Measurements from ENCODE around the gene TMPRSS2. TPM values are rescaled to one million over a fixed set of nuclear protein-coding genes. Genes with fewer than 3 reads are reported as not detected.

The TMPRSS2 gene
- total RNA-seq, 1 experiment from 2014 or later, result not detected

- no peaks in the 10 kb centered on the region for H3K9me3 Mint-ChIP-seq (ENCODE audit: unreplicated experiment)
- H3K4me1 Mint-ChIP-seq (ENCODE audit: insufficient read depth, unreplicated experiment), result peaks cover 19% of the 10 kb centered on the region
- ChIA-PET POLR2A (no interaction called here), CTCF (interaction anchor here (1.1 kb wide), 1 partner anchor 192 kb away, joined by 5 read pairs; no protein-coding TSS in a partner anchor)
- H3K4me3 Mint-ChIP-seq (ENCODE audit: unreplicated experiment), result no peak overlapping the region
- no TSS peak for BruUV-seq (replicated peaks)
- intact Hi-C loops (cut with micrococcal nuclease), result no loop called here
- H3K36me3 Mint-ChIP-seq (ENCODE audit: insufficient read depth, unreplicated experiment), result peaks cover 6% of the 10 kb centered on the region
- peaks cover 26% of the 10 kb centered on the region for H3K27me3 Mint-ChIP-seq (ENCODE audit: insufficient read depth, unreplicated experiment)
- TF ChIP-seq, protein P1, sequence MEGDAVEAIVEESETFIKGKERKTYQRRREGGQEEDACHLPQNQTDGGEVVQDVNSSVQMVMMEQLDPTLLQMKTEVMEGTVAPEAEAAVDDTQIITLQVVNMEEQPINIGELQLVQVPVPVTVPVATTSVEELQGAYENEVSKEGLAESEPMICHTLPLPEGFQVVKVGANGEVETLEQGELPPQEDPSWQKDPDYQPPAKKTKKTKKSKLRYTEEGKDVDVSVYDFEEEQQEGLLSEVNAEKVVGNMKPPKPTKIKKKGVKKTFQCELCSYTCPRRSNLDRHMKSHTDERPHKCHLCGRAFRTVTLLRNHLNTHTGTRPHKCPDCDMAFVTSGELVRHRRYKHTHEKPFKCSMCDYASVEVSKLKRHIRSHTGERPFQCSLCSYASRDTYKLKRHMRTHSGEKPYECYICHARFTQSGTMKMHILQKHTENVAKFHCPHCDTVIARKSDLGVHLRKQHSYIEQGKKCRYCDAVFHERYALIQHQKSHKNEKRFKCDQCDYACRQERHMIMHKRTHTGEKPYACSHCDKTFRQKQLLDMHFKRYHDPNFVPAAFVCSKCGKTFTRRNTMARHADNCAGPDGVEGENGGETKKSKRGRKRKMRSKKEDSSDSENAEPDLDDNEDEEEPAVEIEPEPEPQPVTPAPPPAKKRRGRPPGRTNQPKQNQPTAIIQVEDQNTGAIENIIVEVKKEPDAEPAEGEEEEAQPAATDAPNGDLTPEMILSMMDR (IDR thresholded peaks at IDR 0.05; ENCODE audit: unreplicated experiment), result no peak
- H3K27ac Mint-ChIP-seq (ENCODE audit: low read depth, unreplicated experiment), result no peak overlapping the region
- no peak for DNase-seq (ENCODE audit: unreplicated experiment)
These were observed 32.1 kb downstream of the TMPRSS2 start for GRCh38 chr21:41475714-41476420.

DNA sequence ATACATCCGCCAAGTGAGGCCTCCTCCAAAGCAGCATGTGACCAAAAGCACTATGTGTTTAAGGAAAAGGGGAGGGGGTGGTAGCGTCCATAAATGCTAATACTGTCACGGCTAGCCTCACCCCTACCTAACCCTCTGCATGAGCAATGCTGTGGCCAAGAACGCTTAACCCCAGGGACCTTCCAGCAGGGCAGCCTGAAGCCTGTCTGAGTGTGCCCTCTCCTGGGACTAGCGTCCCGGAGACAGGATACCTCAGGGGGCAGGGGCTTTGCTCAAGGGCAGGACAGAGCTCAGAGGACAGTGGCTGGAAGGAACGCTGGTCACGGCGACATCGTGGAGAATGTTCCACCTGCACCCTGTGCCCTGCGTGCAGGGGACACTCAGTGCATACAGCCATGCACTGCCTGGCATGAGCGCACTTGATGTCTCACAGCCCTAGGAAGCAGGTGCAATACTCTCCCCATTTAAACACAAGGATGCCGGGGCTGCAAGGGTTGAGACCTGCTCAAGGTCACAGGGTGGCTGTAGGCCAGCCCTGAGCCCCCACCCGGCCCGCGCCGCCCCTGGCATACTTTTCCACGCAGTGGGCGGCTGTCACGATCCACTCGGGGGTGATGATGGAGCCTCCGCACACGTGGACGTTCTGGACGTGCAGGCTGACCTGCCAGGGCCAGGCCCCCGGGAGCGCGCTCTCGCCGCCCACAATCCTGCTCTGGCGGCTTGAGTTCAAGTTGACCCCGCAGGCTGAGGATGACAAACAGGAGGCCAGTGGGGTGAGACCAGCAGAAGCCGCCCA, 35.0 kb downstream of the TMPRSS2 start:
- CTCF ChIA-PET, result no interaction called here

DNA sequence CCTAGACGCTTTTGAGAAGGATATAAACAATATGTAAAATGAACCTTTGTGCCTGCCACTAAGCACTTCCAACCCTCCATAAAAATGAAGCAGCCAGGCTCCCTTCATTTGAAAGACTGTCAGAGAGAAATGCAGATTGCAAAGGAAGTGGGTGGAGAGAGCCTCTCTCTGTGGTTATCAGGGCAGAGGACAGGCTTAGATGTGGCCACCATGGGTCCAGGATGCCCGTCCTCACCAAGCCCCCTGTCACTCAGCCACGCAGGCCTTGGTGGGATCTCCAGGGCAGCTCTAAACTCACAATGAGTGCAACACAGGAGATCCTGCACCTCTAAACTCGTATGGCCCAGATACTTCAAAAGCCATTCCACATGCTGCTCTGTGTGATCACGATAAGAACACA, 37.9 kb downstream of the TMPRSS2 start:
- CTCF ChIA-PET, result interaction anchor here (2.7 kb wide), 1 partner anchor 10 kb away, joined by 7 read pairs; no protein-coding TSS in a partner anchor
- TF ChIP-seq, protein P1 (IDR thresholded peaks at IDR 0.05; ENCODE audit: unreplicated experiment), result no peak
- DNase-seq (ENCODE audit: unreplicated experiment), result no peak
- BruUV-seq (replicated peaks), result no TSS peak
- intact Hi-C loops (cut with micrococcal nuclease), result no loop called here
- no peaks in the 10 kb centered on the region for H3K9me3 Mint-ChIP-seq (ENCODE audit: unreplicated experiment)
- H3K4me3 Mint-ChIP-seq (ENCODE audit: unreplicated experiment), result no peak overlapping the region
- peaks cover 11% of the 10 kb centered on the region for H3K36me3 Mint-ChIP-seq (ENCODE audit: insufficient read depth, unreplicated experiment)
- H3K27ac Mint-ChIP-seq (ENCODE audit: low read depth, unreplicated experiment), result no peak overlapping the region
- H3K27me3 Mint-ChIP-seq (ENCODE audit: insufficient read depth, unreplicated experiment), result peaks cover 47% of the 10 kb centered on the region
- no peaks in the 10 kb centered on the region for H3K4me1 Mint-ChIP-seq (ENCODE audit: insufficient read depth, unreplicated experiment)
- POLR2A ChIA-PET, result no interaction called here

More for the DNA sequence above, 35.0 kb downstream of the TMPRSS2 start:
- no TSS peak for BruUV-seq (replicated peaks)
- H3K27ac Mint-ChIP-seq (ENCODE audit: low read depth, unreplicated experiment), result no peak overlapping the region
- no peak overlapping the region for H3K4me3 Mint-ChIP-seq (ENCODE audit: unreplicated experiment)
- intact Hi-C loops (cut with micrococcal nuclease), result no loop called here
- peaks cover 9% of the 10 kb centered on the region for H3K4me1 Mint-ChIP-seq (ENCODE audit: insufficient read depth, unreplicated experiment)
- H3K27me3 Mint-ChIP-seq (ENCODE audit: insufficient read depth, unreplicated experiment), result peaks cover 46% of the 10 kb centered on the region
- no peak for DNase-seq (ENCODE audit: unreplicated experiment)
- peaks cover 13% of the 10 kb centered on the region for H3K36me3 Mint-ChIP-seq (ENCODE audit: insufficient read depth, unreplicated experiment)
- no peaks in the 10 kb centered on the region for H3K9me3 Mint-ChIP-seq (ENCODE audit: unreplicated experiment)
- POLR2A ChIA-PET, result no interaction called here
- TF ChIP-seq, protein P1 (IDR thresholded peaks at IDR 0.05; ENCODE audit: unreplicated experiment), result no peak

GRCh38 chr21:41466024-41466820, 41.7 kb downstream of the TMPRSS2 start:
- intact Hi-C loops (cut with micrococcal nuclease), result no loop called here
- ChIA-PET CTCF (interaction anchor here (0.5 to 2.3 kb wide), 4 partner anchors 16 to 184 kb away, joined by 3 to 7 read pairs (median 4); no protein-coding TSS in a partner anchor), POLR2A (no interaction called here)
- no peak overlapping the region for H3K4me3 Mint-ChIP-seq (ENCODE audit: unreplicated experiment)
- no peak overlapping the region for H3K27ac Mint-ChIP-seq (ENCODE audit: low read depth, unreplicated experiment)
- H3K36me3 Mint-ChIP-seq (ENCODE audit: insufficient read depth, unreplicated experiment), result peaks cover 11% of the 10 kb centered on the region
- no TSS peak for BruUV-seq (replicated peaks)
- TF ChIP-seq, protein P1 (IDR thresholded peaks at IDR 0.05; ENCODE audit: unreplicated experiment), result no peak
- no peaks in the 10 kb centered on the region for H3K4me1 Mint-ChIP-seq (ENCODE audit: insufficient read depth, unreplicated experiment)
- DNase-seq (ENCODE audit: unreplicated experiment), result no peak
- H3K9me3 Mint-ChIP-seq (ENCODE audit: unreplicated experiment), result peaks cover 7% of the 10 kb centered on the region
- peaks cover 38% of the 10 kb centered on the region for H3K27me3 Mint-ChIP-seq (ENCODE audit: insufficient read depth, unreplicated experiment)

Measured in MCF 10A (cell line).